Islet precursor cell (in vitro differentiated cells): ENCODE data around the gene MBNL2.

Experiments used
- DNase-seq: peaks from one replicate; pipeline ENCODE4 v3.0.0-alpha.2; 2018

The MBNL2 gene

DNA sequence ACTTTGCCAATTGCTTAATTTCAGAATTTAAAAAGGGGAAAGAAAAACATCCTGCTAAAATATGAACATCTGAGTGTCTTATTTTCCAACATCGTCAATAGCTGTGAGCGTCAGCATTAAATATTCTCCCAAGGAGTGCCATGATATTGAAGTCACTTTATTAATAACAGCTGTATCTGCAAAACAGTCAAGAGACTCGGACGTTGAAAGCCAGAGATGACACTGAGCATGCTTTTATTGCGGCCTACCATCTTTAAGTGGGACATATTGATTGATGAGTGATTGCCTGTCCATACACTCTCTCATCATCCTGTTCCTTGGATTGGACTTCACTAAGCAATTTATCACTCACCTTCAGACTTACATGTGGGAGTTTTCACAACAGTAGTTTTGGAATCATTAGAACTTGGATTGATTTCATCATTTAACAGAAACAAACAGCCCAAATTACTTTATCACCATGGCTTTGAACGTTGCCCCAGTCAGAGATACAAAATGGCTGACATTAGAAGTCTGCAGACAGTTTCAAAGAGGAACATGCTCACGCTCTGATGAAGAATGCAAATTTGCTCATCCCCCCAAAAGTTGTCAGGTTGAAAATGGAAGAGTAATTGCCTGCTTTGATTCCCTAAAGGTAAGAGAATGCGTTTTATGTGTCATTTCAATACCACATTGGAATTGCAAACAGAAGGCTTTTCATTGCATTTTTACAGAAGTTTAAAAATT lies 53.8 kb downstream of the MBNL2 start:
- no peak for DNase-seq

DNA sequence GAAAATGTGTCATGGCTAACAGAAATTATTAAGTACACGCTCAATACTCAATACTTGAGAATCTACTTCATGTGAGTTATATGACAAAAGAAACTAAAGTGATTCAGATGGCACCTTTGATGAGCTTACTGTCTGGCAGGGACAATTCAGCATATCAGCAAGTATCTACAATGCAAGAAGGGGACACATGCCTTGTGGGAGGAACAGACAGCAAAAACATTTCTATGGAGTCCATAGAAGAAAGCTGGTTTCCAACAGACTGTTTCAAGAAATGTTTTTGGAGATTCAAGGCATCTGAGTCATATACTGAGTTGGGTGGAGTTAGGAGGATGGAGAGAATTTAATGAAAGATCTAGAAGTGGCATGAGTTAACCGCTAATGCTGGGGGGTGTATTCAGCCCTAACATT lies 54.7 kb downstream of the MBNL2 start:
- DNase-seq: no peak

DNA sequence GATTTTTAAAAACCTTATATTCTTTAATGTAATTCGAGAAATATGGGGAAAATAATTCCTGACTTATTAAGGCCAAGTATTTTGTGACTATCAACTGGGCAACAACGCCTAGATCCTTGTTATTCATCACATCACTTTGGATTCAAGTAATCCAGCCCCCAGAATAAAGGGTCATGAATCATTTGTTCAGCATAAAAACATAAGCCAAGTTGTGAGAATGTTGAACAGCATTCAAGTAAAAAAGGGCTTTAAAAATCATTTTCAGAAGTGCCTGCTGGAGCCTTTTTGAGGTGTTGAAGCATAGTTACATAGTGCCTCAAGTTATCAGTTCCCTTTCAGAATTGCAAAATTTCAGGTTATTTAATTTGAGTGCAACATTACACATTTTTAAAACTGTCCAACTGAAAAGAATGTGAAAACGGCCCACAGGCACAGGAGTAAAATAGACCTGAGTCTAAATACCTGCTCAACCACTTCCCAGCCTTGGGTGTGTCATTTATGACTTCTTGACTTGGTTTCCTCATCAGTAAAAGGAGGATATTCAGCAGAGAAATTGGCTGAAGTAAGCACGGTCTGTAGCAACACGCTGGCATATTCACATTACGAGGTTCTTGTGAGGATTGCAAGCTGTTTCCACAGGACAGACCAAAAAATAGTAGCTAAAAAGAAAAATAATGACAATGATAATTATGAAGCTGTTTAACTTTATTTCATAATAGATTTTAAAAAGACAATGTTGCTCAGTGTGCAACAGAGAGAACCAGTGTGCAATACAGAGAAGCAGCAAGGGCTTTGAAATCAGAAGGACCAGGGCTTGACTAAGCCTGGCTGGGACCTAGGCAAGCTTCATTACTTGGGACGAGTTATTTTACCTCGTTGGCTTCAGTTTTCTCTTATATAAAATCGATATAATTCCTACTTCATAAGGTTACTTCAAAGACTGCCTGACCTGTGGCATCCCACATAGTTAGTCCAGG lies 56.6 kb downstream of the MBNL2 start:
- no peak for DNase-seq

DNA sequence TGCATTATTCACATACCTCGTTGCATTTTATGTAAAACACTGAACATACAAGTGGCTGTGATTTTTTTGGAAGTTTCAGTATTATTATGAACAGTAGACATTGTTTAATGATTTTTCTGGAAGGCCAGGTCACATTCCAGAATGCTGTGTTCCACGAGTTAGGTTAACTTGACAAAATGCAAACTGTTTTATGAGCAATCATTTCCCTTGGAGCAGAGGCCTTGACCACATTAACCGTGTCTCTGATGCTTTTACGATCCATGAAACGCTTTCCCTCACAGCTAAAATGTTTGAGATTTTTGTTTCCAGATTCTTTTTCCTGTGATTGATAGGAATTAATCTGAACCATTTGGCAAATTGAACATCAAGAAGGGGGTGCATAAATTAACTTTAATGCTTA lies 57.8 kb downstream of the MBNL2 start:
- DNase-seq: no peak

DNA sequence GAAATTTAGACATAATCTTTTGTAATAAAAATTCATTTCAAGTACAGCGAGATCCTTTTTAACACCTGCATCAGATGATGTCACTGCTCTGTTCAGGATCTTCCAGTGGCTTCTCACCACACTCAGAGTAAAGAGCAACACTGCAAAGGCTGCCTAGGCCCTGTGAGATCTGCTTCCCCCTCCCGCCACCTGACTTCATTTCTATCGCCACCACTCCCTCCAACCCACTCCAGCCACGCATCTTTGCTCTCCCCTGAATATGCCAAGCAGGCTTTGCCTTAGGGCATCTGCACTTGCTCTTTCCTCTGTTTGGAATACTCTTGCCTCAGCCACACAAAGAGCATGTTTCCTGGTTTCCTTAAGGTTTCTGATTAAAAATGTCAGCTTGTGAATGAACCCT lies 58.3 kb downstream of the MBNL2 start:
- peak; percentile 84 for DNase-seq

DNA sequence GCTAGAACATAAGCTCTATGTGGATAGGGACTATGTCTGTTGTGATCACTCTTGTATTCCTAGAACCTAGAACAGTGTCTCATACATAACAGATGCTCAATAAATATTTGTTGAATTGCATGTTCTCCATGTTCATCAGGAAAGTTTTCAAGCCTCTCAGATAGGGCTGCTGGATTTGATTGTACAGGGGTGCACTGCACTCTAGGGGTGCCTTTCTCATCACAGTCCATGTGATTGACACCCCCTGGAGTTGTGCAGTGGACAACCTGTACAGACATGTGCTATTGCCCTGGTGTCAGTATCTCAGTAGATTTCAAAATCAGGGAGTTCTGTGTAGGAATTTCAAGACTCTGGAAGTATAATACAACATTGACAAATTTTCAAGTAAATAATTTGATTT lies 58.9 kb downstream of the MBNL2 start:
- no peak for DNase-seq

DNA sequence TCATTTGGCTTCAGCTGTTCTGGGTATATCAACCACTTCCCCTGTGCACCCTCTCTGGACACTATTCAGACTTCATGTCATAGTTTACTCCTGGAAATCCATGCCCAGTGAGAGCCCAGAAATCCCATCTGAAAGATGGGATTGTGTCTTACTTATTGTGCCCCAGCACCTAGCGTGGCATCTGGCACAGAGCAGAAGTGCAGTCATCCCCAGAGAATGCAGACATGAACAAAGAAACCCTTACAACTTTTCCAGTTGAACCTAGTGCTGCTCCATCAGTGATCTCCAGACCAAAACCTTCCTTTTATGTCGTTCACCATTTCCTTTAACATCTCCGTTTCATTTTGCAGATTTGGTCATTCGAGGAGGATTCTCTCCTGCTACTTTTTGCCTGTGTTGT lies 60.6 kb downstream of the MBNL2 start:
- DNase-seq: no peak

DNA sequence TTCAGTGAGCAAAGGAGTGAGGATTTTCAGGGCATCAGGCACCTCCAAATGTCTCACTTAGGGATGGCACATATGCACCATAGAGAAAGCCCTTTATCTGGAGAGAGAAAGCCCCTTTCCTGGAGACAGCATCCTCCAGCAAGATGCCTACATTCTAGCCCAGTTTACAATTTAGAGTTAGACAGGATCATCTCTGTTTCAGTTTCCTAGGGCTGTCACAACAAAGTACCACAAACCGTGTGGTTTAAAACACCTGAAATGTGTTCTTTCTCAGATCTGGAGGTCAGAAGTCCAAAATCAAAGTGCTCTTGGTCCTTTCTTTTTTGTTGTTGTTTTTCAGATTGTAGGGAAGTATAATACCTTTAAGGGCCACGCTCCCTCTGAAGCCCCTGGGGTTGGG lies 61.8 kb downstream of the MBNL2 start:
- DNase-seq: no peak

DNA sequence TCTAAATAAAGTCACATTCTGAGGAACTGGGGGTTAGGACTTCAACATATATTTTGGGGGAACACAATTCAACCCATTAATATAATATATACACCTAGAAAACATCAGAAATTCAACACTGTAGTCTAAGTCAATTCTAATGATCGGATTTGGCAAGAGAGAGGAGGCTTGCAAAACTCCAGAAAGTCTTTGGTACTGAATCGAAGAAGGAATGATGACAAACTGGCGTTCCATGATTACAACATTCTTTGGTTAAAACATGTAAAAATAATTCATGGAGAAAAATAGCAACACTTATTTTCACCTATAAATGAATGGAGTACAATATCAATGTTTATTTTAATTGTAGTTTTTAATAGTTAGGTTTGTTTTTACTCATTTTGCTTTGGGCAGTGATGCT lies 62.4 kb downstream of the MBNL2 start:
- DNase-seq: no peak

DNA sequence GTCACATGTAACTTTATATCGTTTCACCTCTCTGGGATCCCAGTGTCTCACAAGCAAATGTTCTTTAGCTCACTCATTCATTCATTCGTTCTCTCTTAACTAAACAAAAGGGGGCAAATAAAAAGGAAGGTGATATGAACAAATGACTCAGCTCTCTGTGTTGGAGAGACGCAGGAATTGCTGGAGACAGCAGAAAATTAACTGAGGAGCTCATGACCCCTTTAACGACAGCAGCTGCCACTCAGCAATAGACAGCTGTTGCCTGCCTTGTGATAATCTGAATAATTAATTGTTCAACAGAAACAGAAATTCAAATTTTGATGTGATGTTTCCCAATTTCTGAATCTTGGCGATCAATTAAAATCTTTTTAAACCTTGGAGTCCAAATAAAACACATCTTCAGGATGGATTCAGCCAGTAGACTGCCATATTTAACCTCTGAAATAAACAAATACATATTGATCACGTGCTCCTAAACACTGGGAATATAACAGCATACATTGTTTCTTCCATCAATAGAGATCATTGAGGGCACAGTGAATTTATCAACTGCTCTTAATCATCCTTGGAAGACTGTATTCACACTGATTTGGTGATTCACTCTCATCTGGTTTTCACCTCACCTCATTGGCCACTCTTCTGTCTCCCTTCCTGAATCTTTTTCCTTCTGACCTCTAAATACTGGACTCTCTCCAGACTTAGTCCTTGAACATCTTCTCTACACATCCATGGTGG lies 63.3 kb downstream of the MBNL2 start:
- no peak for DNase-seq

DNA sequence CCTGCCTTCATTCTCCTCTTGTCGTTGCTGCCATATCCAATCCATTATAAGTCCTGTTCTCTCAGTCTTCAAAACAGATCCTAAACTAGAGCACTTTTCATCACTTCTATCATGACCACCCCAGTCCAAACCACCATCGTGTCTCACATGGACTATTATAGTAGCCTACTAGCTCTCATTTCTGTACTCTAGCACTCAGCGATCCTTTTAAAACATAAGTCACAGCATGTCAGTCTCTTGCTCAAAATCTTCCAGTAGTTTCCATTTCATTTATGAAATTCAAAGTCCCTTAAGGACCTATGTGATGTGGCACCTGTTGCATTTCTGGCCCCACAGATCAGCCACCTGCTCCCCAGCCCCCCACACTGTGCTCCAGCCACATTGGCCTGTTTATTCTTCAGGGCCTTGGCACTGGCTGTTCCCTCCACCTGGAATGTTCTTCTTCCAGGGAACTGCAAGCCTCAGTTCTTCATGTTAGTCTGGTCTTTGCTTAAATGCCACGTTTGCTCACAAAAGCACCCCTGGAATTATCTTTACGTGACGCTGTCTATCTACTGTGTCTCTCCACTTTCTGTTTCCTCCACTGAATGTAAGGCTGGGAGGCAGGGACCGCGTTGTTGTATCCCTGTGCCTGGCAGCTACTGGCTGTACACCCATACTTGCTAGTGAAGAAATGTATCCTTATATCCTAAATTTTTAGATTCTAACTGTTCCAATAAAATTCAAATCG lies 64.3 kb downstream of the MBNL2 start:
- no peak for DNase-seq

DNA sequence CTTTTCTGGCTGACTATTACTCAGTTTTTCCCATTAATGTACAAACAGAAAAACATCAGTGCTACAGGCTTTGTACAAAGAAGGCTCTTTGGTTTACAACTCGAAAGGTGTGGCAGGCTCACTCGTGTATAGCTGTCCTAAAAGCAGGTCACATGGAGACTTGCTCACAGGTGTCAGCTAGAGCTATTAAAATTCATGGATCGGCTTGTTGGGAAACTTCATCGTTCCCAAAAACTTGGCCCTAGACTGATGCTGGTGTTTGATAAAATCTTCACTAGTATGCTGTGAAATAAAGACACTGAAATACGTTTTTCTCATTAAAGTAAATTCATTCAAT lies 64.9 kb downstream of the MBNL2 start:
- no peak for DNase-seq

DNA sequence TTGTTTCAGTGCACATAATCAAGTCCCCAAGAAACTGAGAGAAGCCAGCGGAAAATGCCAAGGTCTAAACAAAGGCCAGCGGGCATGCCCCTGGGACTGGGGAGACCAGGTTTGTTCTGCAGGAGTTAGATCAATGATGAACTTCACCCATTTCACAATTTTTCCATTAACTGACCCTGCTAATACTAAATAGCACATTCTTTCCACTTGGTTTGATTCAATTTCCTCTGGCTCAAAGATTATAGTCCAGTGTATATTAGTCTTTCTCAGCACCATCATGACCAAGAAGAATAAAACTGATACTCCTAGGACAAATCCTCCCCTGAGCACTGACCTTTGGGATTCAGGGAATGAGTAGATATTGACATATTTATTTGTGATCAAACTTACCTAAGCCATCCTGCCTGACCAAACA lies 66.4 kb downstream of the MBNL2 start:
- no peak for DNase-seq

DNA sequence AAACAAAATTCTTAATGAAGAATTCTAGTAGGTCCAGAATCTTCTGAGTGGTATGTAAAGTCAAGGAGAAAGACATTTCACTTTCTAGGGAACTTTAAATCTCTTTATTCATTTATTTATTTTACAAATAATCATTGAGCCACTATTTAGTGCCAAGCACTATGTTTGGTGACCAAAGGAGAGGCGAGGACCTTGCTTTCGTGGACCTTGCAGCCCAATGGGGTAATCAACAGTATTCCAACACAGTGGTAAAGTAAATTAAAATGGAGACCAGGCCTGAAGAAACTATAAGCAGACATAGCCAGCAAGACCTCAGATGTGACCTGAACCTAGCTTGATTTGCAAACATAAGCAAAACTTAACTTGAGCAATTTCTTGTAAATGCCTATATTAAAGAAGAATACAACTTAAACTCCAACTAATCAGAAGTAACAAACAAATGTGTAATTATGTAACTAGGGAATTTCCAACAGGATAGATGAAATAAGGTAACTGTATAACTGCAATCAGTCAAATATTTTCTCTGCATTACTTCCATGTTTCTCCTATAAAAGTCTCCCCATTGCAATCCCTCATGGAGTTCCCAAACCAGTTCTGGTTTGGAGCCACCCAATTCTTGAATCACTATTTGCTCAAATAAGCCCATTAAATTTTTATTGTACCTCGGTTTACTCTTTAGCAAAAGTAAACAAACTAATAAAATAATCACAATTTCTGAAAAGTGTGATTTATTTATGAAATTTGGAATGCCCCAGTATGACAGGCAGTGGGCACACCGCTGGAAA lies 67.6 kb downstream of the MBNL2 start:
- DNase-seq: no peak

DNA sequence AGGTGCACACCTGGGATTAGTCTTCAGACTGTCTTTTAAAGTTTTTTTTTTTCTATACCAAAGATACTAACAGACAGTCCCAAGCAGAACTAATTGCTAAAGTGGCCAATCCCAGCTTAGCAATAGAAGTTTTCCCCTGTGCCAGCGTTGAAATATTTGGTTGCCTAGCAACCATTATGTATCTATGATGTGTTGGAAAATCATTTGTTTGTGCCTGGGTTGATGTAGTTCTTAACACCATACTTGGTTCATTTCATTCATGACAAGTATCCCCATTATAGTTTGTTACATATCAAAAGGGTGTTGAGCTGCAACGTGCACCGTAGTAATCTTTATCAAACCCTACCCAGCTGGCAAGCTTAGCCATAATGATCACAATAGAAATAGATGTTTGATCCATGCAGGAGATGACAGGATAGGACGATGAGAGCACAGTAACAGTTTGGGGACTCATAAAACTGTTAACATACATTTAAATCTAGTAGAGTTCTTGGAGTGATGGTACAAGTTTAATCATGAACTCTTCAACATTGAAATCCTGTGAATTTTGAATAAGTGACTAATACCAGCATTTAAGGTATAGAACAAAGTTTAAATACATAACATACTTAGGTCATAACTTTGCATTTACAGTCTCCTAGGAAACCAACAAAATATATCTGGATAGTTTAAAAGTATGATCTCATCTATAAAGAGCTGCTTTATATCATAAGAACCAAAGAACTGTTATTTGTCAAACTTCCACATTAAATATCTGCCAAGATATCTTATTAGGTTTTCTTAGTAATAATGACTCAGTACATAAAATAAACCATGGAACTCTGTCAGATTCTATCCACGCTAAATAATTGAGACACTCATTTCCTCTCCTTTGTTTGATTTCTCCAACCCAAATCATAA lies 73.4 kb downstream of the MBNL2 start:
- DNase-seq: no peak

DNA sequence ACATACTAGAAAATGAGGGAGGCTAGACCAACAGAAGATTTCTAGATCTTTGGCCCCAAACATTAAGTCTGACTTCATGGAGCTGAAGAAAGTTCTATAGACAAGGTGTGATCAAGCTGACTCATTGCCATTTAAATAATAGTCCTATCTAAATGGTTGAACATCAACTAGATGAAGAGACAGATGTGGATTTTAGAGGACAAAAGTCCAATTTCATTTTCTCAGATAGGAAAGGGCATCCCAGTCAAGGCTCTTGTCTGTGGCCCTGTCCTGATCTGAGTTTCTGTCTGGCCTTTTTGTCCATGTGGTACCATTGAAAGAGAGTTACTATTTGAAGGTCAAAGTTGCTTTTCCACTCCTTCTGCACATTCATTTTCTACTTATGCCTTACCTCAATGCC lies 74.6 kb downstream of the MBNL2 start:
- DNase-seq: no peak

DNA sequence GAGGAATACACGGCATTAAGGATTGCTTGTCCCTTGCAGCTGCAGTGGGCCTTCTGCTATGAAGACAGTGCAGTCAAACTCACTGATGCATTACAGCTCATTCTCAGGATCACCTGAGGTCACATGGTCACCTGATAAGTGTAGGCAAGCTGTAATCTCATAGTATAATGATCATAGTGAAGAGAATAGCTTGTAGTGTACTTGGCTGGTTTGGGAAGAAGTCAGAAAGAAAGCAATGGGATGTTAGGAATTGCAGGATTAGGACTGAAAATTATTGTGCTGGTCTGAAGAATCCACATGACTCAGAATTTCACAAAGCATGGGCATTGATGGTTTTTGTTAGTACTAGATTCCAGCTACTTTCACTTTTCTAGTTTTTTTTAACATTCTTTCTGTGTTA lies 76.7 kb downstream of the MBNL2 start:
- no peak for DNase-seq

DNA sequence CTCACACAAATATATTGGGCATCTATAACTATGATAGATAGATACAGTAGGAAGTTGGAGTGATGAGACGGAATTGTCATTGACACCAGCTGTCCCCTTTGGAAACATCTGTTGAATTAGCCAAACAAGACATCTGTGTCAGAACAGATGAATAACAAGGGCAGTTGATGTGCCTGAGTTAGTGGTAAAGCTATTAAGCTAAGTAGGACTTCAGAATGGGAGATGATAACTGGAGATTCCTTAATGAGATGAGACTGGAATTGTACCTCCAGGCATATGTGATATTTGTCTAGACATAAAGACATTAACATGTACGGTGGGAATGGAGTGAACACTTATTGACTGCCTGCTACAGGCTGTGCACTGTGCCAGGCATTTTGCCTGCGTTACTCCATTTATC lies 78.7 kb downstream of the MBNL2 start:
- DNase-seq: no peak

DNA sequence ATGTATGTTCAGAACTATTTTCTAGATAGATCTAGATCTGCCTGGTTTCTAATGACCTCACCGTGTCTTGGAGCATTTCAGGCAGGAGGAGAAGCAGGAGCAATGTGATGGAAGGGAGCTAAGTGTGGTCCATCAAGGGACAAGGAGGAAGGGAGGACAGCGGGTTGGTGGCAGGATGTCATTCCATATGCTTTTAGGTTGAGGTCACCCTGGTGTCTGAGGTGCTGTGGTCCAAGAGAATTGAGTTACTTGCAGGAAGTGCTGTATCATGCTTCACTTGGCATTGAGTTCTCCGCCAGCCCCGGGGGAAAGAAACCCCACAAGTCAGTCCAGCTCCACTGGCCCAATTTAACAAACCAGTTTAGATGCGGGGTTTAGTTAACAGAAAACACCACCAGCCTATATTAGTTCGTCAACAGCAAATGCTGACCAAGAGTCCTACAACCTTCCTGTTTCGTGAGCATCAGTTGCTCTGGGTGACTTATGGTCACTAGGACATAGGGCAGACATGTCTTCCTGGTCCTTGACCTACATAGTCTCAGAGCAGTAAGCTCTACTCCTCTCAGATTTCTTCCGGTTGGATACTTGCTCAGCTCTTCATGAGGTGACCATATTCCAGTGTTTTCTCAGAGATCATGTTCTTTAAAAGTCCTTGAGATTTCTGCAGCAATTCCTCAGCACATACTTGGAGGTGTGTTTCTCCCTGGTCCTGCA lies 79.4 kb downstream of the MBNL2 start:
- no peak for DNase-seq

DNA sequence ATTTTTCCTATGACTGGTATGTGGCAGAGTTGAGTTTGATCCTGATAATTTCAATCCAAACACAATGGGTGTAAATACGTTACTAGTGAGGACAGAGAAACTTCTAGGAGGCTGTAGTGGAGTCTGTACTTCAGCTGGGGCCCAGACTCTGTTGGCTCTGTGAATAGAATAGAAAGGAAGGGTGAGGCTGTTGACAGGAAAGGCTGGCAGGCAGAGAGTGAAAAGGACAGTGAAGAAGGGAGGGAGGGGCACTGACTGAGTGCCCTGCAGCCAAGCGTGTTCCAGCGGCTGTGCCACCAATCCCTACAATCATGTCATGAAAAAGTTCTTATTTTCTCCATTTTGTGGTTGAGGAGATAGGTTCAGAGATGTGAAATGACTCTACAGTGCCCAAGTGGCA lies 80.5 kb downstream of the MBNL2 start:
- no peak for DNase-seq
